Ovary (tissue), 3 donors: Measurements from ENCODE around the gene TTLL9.

Experiments
- CTCF ChIP-seq, 3 donors: fragments of 450-650 bp in 2 of 3; fragments of 200-600 bp in 1 of 3; IDR thresholded peaks; one replicate each; pipeline versions ENCODE4 v1.5.1 to v1.8.0; 2016 to 2022; ENCODE audit warnings: antibody characterized with exemption in 3 of 3, mild to moderate bottlenecking in 1 of 3
- EP300 ChIP-seq: sonication (generic); formaldehyde crosslinking; IDR thresholded peaks from one replicate; pipeline ENCODE4 v1.6.1; 2017; ENCODE audit warnings: antibody characterized with exemption
- POLR2A ChIP-seq: fragments of 450-650 bp; IDR thresholded peaks from one replicate; pipeline ENCODE4 v1.6.1; 2017; ENCODE audit warnings: antibody characterized with exemption, mild to moderate bottlenecking, moderate library complexity
- donor health status: DM: no; HTN: no; CAD: no.

- TF ChIP-seq CTCF (IDR thresholded peaks at IDR 0.05) (no peak), POLR2A (no peak), EP300 (no peak)
These were observed 39.9 kb upstream of the TTLL9 start for GRCh38 chr20:31830406-31830981.
